Eye (tissue), 1 donor: ENCODE data around the gene KRT72.

ENCODE experiments used
- DNase-seq: peaks from one replicate; pipeline ENCODE4 v3.0.0-alpha.2; 2015

Gene KRT72

GRCh38 chr12:52629281-52630007 is 28.2 kb upstream of the KRT72 start:
- no peak for DNase-seq

- DNase-seq = no peak
These were observed 27.6 kb upstream of the KRT72 start for GRCh38 chr12:52628841-52629240.

- no peak for DNase-seq
These were observed 26.8 kb upstream of the KRT72 start for GRCh38 chr12:52628111-52628507.

GRCh38 chr12:52627395-52628110 is 26.3 kb upstream of the KRT72 start:
- no peak for DNase-seq

GRCh38 chr12:52622349-52622748 is 21.1 kb upstream of the KRT72 start:
- no peak for DNase-seq

- no peak for DNase-seq
These were observed 17.6 kb upstream of the KRT72 start for GRCh38 chr12:52618866-52619265.

- DNase-seq = no peak
These were observed 17.0 kb upstream of the KRT72 start, which contains the start of gene KRT73 for GRCh38 chr12:52618216-52618615. Gene KRT73, minus strand, starts transcription at chr12:52618559. Its CDS starts 35 bp downstream, at chr12:52618524.

GRCh38 chr12:52617403-52617785 is 16.1 kb upstream of the KRT72 start:
- no peak for DNase-seq

- no peak for DNase-seq
These were observed 15.6 kb upstream of the KRT72 start for GRCh38 chr12:52616680-52617402.

GRCh38 chr12:52615912-52616311 is 14.6 kb upstream of the KRT72 start:
- no peak for DNase-seq

- no peak for DNase-seq
These were observed 14.1 kb upstream of the KRT72 start for GRCh38 chr12:52615208-52615868.

- DNase-seq = no peak
These were observed 13.3 kb upstream of the KRT72 start for GRCh38 chr12:52614381-52615207.

- no peak for DNase-seq
These were observed 12.2 kb upstream of the KRT72 start for GRCh38 chr12:52613384-52614030.

- no peak for DNase-seq
These were observed 11.4 kb upstream of the KRT72 start for GRCh38 chr12:52612431-52613383.

- no peak for DNase-seq
These were observed 9.8 kb upstream of the KRT72 start for GRCh38 chr12:52611080-52611468.

- DNase-seq = no peak
These were observed 7.8 kb upstream of the KRT72 start for GRCh38 chr12:52608826-52609630.

- DNase-seq = no peak
These were observed 6.9 kb upstream of the KRT72 start for GRCh38 chr12:52608161-52608560.

- no peak for DNase-seq
These were observed 6.1 kb upstream of the KRT72 start for GRCh38 chr12:52607314-52607713.

- DNase-seq = no peak
These were observed 5.4 kb upstream of the KRT72 start for GRCh38 chr12:52606581-52607218.
